SK-N-SH treated with all-trans-retinoic acid at 6 μM for 48 hours (cell line): Measurements from ENCODE around the gene AOC2.

Experiments used
- ATAC-seq: fragments of 200-7000 bp; cut with Tn5 transposase; 3 replicates; pipeline ENCODE4 v1.9.1; 2020; ENCODE audit warnings: mild to moderate bottlenecking, moderate library complexity
- ARNTL ChIP-seq: fragments of 450-650 bp; formaldehyde crosslinking; IDR thresholded peaks from 2 replicates; pipeline ENCODE4 v1.5.0; 2020; ENCODE audit warnings: low read depth, mild to moderate bottlenecking, moderate library complexity, borderline replicate concordance
- BACH2 ChIP-seq: fragments of 250-450 bp; sonication (Bioruptor Pico); IDR thresholded peaks from 2 replicates; pipeline ENCODE4 v1.9.0; 2021; ENCODE audit warnings: mild to moderate bottlenecking, borderline replicate concordance
- ESRRG ChIP-seq: fragments of 250-450 bp; sonication (Bioruptor Pico); IDR thresholded peaks from 2 replicates; pipeline ENCODE4 v1.6.1; 2021; ENCODE audit warnings: mild to moderate bottlenecking
- GLIS3 ChIP-seq: fragments of 250-450 bp; sonication (Bioruptor Pico); IDR thresholded peaks from 2 replicates; pipeline ENCODE4 v1.5.0; 2020; ENCODE audit warnings: mild to moderate bottlenecking, moderate library complexity
- OSR1 ChIP-seq: fragments of 250-450 bp; sonication (Bioruptor Pico); IDR thresholded peaks from 2 replicates; pipeline ENCODE4 v1.8.0; 2022; ENCODE audit warnings: moderate library complexity, mild to moderate bottlenecking, inconsistent platforms
- PPARA ChIP-seq: fragments of 250-450 bp; sonication (Bioruptor Pico); IDR thresholded peaks from 2 replicates; pipeline ENCODE4 v1.5.0; 2020; ENCODE audit warnings: mild to moderate bottlenecking, borderline replicate concordance
- RARB ChIP-seq: fragments of 250-450 bp; sonication (Bioruptor Pico); IDR thresholded peaks from 2 replicates; pipeline ENCODE4 v1.8.0; 2021; ENCODE audit warnings: mild to moderate bottlenecking, moderate library complexity
- SNAI2 ChIP-seq: fragments of 250-450 bp; sonication (Bioruptor Pico); IDR thresholded peaks from 2 replicates; pipeline ENCODE4 v1.5.0; 2020; ENCODE audit warnings: mild to moderate bottlenecking, moderate library complexity
- TOX ChIP-seq: fragments of 250-450 bp; sonication (Bioruptor Pico); IDR thresholded peaks from 2 replicates; pipeline ENCODE4 v1.8.0; 2021; ENCODE audit warnings: mild to moderate bottlenecking, moderate library complexity, borderline replicate concordance
- ZC3H10 ChIP-seq: fragments of 250-450 bp; sonication (Bioruptor Pico); IDR thresholded peaks from 2 replicates; pipeline ENCODE4 v1.5.1; 2021; ENCODE audit warnings: mild to moderate bottlenecking, moderate library complexity
- ZFP3 ChIP-seq: fragments of 250-450 bp; sonication (Bioruptor Pico); IDR thresholded peaks from 2 replicates; pipeline ENCODE4 v1.5.0; 2020; ENCODE audit warnings: mild to moderate bottlenecking, moderate library complexity
- ZFP30 ChIP-seq: fragments of 450-650 bp; formaldehyde crosslinking; IDR thresholded peaks from 2 replicates; pipeline ENCODE4 v1.5.0; 2022; ENCODE audit warnings: mild to moderate bottlenecking, moderate library complexity
- ZNF565 ChIP-seq: fragments of 450-650 bp; formaldehyde crosslinking; conservative IDR thresholded peaks from 2 replicates; pipeline ENCODE4 v1.5.0; 2020; ENCODE audit warnings: low read depth, mild to moderate bottlenecking, moderate library complexity
- ZNF70 ChIP-seq: fragments of 450-650 bp; formaldehyde crosslinking; IDR thresholded peaks from 2 replicates; pipeline ENCODE4 v1.5.0; 2020; ENCODE audit warnings: mild to moderate bottlenecking, moderate library complexity
- ZNF8 ChIP-seq: fragments of 450-650 bp; formaldehyde crosslinking; IDR thresholded peaks from 2 replicates; pipeline ENCODE4 v1.5.0; 2020; ENCODE audit warnings: mild to moderate bottlenecking, moderate library complexity
- TF ChIP-seq, protein P1 (sequence below): fragments of 250-450 bp; sonication (Bioruptor Pico); IDR thresholded peaks from 2 replicates; pipeline ENCODE4 v1.8.0; 2020; ENCODE audit warnings: mild to moderate bottlenecking, moderate library complexity, borderline replicate concordance
- TF ChIP-seq, protein P2 (sequence below): fragments of 250-450 bp; sonication (Bioruptor Pico); IDR thresholded peaks from 2 replicates; pipeline ENCODE4 v1.5.1; 2021; ENCODE audit warnings: mild to moderate bottlenecking, moderate library complexity
- TF ChIP-seq, protein P3 (sequence below): fragments of 250-450 bp; sonication (Bioruptor Pico); IDR thresholded peaks from 2 replicates; pipeline ENCODE4 v1.5.0; 2020; ENCODE audit warnings: mild to moderate bottlenecking, moderate library complexity
- TF ChIP-seq, protein P4 (sequence below): fragments of 250-450 bp; sonication (Bioruptor Pico); IDR thresholded peaks from 2 replicates; pipeline ENCODE4 v1.8.0; 2021; ENCODE audit warnings: low read depth, mild to moderate bottlenecking, moderate library complexity, borderline replicate concordance

AOC2 gene, protein sequence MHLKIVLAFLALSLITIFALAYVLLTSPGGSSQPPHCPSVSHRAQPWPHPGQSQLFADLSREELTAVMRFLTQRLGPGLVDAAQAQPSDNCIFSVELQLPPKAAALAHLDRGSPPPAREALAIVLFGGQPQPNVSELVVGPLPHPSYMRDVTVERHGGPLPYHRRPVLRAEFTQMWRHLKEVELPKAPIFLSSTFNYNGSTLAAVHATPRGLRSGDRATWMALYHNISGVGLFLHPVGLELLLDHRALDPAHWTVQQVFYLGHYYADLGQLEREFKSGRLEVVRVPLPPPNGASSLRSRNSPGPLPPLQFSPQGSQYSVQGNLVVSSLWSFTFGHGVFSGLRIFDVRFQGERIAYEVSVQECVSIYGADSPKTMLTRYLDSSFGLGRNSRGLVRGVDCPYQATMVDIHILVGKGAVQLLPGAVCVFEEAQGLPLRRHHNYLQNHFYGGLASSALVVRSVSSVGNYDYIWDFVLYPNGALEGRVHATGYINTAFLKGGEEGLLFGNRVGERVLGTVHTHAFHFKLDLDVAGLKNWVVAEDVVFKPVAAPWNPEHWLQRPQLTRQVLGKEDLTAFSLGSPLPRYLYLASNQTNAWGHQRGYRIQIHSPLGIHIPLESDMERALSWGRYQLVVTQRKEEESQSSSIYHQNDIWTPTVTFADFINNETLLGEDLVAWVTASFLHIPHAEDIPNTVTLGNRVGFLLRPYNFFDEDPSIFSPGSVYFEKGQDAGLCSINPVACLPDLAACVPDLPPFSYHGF

DNA sequence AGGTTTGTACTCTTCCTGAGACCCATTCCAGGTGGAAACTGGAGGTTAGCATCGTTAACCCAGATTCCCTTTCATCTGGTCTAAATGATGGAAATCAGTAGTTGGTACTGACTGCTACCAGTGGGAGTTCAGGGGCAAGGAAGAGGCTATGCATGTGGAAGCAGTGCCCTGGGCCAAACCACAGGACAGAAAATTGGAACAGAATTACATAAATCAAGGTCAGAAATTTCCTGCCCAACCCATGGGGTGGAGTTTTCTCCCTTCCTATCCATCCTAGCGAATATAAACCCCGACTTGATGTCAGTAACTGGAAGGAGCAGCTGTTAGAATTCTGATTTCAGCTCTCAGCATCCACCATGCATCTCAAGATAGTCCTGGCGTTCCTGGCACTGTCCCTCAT lies at the start of gene AOC2:
AOC2 (plus strand) TSS at position 310 of the 400 bp plus-strand sequence; CDS start at position 357, 47 bp downstream.
- ATAC-seq = no peak
- TF ChIP-seq, protein P1, sequence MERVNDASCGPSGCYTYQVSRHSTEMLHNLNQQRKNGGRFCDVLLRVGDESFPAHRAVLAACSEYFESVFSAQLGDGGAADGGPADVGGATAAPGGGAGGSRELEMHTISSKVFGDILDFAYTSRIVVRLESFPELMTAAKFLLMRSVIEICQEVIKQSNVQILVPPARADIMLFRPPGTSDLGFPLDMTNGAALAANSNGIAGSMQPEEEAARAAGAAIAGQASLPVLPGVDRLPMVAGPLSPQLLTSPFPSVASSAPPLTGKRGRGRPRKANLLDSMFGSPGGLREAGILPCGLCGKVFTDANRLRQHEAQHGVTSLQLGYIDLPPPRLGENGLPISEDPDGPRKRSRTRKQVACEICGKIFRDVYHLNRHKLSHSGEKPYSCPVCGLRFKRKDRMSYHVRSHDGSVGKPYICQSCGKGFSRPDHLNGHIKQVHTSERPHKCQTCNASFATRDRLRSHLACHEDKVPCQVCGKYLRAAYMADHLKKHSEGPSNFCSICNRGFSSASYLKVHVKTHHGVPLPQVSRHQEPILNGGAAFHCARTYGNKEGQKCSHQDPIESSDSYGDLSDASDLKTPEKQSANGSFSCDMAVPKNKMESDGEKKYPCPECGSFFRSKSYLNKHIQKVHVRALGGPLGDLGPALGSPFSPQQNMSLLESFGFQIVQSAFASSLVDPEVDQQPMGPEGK (CRISPR knock-in tag) = no peak
- TF ChIP-seq RARB (CRISPR knock-in tag) (no peak), ZFP30 (CRISPR knock-in tag) (no peak), GLIS3 (CRISPR knock-in tag) (no peak), ARNTL (CRISPR knock-in tag) (no peak), ZC3H10 (CRISPR knock-in tag) (no peak), SNAI2 (no peak), ZFP3 (CRISPR knock-in tag) (no peak), ZNF565 (CRISPR knock-in tag) (no peak), BACH2 (CRISPR knock-in tag) (no peak)
- TF ChIP-seq, protein P2, sequence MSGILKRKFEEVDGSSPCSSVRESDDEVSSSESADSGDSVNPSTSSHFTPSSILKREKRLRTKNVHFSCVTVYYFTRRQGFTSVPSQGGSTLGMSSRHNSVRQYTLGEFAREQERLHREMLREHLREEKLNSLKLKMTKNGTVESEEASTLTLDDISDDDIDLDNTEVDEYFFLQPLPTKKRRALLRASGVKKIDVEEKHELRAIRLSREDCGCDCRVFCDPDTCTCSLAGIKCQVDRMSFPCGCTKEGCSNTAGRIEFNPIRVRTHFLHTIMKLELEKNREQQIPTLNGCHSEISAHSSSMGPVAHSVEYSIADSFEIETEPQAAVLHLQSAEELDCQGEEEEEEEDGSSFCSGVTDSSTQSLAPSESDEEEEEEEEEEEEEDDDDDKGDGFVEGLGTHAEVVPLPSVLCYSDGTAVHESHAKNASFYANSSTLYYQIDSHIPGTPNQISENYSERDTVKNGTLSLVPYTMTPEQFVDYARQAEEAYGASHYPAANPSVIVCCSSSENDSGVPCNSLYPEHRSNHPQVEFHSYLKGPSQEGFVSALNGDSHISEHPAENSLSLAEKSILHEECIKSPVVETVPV (CRISPR knock-in tag) = no peak
- TF ChIP-seq, protein P3, sequence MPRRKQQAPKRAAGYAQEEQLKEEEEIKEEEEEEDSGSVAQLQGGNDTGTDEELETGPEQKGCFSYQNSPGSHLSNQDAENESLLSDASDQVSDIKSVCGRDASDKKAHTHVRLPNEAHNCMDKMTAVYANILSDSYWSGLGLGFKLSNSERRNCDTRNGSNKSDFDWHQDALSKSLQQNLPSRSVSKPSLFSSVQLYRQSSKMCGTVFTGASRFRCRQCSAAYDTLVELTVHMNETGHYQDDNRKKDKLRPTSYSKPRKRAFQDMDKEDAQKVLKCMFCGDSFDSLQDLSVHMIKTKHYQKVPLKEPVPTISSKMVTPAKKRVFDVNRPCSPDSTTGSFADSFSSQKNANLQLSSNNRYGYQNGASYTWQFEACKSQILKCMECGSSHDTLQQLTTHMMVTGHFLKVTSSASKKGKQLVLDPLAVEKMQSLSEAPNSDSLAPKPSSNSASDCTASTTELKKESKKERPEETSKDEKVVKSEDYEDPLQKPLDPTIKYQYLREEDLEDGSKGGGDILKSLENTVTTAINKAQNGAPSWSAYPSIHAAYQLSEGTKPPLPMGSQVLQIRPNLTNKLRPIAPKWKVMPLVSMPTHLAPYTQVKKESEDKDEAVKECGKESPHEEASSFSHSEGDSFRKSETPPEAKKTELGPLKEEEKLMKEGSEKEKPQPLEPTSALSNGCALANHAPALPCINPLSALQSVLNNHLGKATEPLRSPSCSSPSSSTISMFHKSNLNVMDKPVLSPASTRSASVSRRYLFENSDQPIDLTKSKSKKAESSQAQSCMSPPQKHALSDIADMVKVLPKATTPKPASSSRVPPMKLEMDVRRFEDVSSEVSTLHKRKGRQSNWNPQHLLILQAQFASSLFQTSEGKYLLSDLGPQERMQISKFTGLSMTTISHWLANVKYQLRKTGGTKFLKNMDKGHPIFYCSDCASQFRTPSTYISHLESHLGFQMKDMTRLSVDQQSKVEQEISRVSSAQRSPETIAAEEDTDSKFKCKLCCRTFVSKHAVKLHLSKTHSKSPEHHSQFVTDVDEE = no peak

DNA sequence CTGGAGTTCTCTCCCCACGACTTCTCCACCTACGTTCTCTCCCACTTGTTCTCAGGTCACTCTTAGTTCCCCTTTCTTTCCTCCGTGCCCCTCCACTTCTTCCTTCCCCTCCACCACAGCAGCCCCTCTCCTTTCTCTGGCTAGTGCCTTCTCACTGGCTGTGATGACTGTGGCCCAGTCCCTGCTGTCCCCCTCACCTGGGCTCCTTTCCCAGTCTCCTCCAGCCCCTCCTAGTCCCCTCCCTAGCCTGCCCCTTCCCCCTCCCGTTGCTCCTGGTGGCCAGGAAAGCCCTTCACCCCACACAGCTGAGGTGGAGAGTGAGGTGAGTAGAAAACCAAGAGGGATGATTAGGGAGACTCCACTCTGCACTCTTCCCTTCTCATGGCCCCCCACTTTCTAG lies 49.3 kb upstream of the AOC2 start:
- no peak for TF ChIP-seq ZNF70 (CRISPR knock-in tag)
- TF ChIP-seq, all 23 proteins: peak for 0
- ATAC-seq = no peak

DNA sequence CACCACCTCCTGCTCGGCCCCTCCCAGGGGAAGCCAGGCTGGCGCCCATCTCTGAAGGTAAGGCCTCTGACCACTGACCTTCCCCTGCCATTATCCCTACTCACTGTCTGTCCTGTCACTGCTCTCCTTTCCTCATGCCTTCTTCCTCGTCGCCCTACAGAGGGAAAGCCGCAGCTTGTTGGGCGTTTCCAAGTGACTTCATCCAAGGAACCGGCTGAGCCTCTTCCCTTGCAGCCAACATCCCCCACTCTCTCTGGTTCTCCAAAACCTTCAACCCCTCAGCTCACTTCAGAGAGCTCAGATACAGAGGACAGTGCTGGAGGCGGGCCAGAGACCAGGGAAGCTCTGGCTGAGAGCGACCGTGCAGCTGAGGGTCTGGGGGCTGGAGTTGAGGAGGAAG lies 48.9 kb upstream of the AOC2 start:
- TF ChIP-seq BACH2 (CRISPR knock-in tag) = no peak
- no peak for TF ChIP-seq ZNF8 (CRISPR knock-in tag)
- no peak for TF ChIP-seq ZC3H10 (CRISPR knock-in tag)
- TF ChIP-seq ZFP30 (CRISPR knock-in tag) = no peak
- TF ChIP-seq RARB (CRISPR knock-in tag) = no peak
- TF ChIP-seq SNAI2 = no peak
- no peak for TF ChIP-seq ESRRG (CRISPR knock-in tag)
- TF ChIP-seq ZFP3 (CRISPR knock-in tag) = no peak
- TF ChIP-seq PPARA = no peak
- TF ChIP-seq ARNTL (CRISPR knock-in tag) = no peak
- TF ChIP-seq TOX (CRISPR knock-in tag) = no peak
- TF ChIP-seq GLIS3 (CRISPR knock-in tag) = no peak
- TF ChIP-seq, protein P1 (CRISPR knock-in tag) = no peak
- TF ChIP-seq, protein P2 (CRISPR knock-in tag) = no peak
- TF ChIP-seq, protein P4, sequence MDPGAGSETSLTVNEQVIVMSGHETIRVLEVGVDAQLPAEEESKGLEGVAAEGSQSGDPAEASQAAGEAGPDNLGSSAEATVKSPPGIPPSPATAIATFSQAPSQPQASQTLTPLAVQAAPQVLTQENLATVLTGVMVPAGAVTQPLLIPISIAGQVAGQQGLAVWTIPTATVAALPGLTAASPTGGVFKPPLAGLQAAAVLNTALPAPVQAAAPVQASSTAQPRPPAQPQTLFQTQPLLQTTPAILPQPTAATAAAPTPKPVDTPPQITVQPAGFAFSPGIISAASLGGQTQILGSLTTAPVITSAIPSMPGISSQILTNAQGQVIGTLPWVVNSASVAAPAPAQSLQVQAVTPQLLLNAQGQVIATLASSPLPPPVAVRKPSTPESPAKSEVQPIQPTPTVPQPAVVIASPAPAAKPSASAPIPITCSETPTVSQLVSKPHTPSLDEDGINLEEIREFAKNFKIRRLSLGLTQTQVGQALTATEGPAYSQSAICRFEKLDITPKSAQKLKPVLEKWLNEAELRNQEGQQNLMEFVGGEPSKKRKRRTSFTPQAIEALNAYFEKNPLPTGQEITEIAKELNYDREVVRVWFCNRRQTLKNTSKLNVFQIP (CRISPR knock-in tag) = no peak
- TF ChIP-seq OSR1 (CRISPR knock-in tag) = no peak
- no peak for TF ChIP-seq ZNF565 (CRISPR knock-in tag)

More for the DNA sequence above, 48.9 kb upstream of the AOC2 start:
- ATAC-seq = no peak
